ENCODE data around the gene ARL9. TPM values are rescaled to one million over a fixed set of nuclear protein-coding genes. Genes with fewer than 3 reads are reported as not detected.

Gene ARL9
- total and polyA plus RNA-seq, 9 of the 15 experiments (the other 6 are each of a cell fraction or from before 2014, with no cell fraction given), result 0.10 to 0.15 (median 0.11) TPM; not detected in 6

DNA sequence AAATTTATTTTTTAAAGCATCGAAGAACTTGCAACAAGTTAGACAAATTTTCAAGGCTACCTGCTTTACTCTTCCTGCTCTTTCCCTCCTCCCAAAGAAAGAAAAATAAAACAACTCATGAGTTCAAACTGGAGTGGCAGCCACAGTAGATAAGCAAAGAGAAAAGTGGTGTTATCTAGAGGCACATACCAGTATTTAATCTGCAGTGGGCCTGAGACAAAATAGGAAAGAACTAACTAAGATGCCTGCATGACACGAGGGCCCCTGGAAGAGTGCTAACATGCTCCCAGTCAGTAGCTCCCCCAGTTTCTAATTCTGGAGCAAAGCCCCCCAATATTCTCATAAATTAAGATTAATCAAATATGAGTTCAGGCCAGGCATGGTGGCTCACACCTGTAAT lies 7.9 kb downstream of the ARL9 start (continued):
- TF ChIP-seq ZNF277 (CRISPR knock-in tag; IDR thresholded peaks at IDR 0.05; ENCODE audit: borderline replicate concordance), result no peak
- no peak for TF ChIP-seq ZNF449 (CRISPR knock-in tag; IDR thresholded peaks at IDR 0.05)
- TF ChIP-seq TCF7L2 (IDR thresholded peaks at IDR 0.05; ENCODE audit: low read depth, low read length), result no peak
- TF ChIP-seq FOXP1 (CRISPR knock-in tag; IDR thresholded peaks at IDR 0.05), result no peak
- TF ChIP-seq JUND (IDR thresholded peaks at IDR 0.05; ENCODE audit: borderline replicate concordance, low read depth, low read length), result peak; percentile 42; the same call in 1 of the 2 replicates
- TF ChIP-seq JUND (tag; IDR thresholded peaks at IDR 0.05; ENCODE audit: borderline replicate concordance, low read depth, low read length), result peak; percentile 22; the same call in 1 of the 3 replicates
- no peak for TF ChIP-seq NCOA6 (IDR thresholded peaks at IDR 0.05)
- no peak for TF ChIP-seq POLR3G (IDR thresholded peaks at IDR 0.05; ENCODE audit: extremely low read depth, insufficient read length, insufficient replicate concordance)
- TF ChIP-seq CUX1 (CRISPR knock-in tag; IDR thresholded peaks at IDR 0.05), result no peak
- no peak for TF ChIP-seq PHB (CRISPR knock-in tag; IDR thresholded peaks at IDR 0.05)
- TF ChIP-seq, protein P1, sequence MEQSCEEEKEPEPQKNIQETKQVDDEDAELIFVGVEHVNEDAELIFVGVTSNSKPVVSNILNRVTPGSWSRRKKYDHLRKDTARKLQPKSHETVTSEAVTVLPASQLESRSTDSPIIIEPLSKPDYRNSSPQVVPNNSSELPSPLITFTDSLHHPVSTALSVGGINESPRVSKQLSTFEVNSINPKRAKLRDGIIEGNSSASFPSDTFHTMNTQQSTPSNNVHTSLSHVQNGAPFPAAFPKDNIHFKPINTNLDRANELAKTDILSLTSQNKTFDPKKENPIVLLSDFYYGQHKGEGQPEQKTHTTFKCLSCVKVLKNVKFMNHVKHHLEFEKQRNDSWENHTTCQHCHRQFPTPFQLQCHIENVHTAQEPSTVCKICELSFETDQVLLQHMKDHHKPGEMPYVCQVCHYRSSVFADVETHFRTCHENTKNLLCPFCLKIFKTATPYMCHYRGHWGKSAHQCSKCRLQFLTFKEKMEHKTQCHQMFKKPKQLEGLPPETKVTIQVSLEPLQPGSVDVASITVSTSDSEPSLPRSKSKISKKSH (CRISPR knock-in tag; IDR thresholded peaks at IDR 0.05), result no peak
- TF ChIP-seq MAFK (IDR thresholded peaks at IDR 0.05; ENCODE audit: low read length), result no peak
- TF ChIP-seq ZNF3 (CRISPR knock-in tag; IDR thresholded peaks at IDR 0.05), result no peak
- no peak for TF ChIP-seq FOXA1 (IDR thresholded peaks at IDR 0.05; ENCODE audit: borderline replicate concordance)
- no peak for TF ChIP-seq KDM5B (IDR thresholded peaks at IDR 0.05; ENCODE audit: insufficient replicate concordance, low read depth, low read length)
- TF ChIP-seq ZBTB2 (IDR thresholded peaks at IDR 0.05), result 0 out of 2 replicates have a peak, but pooled peaks have one; percentile 49
- no peak for TF ChIP-seq ZZZ3 (IDR thresholded peaks at IDR 0.05)
- no peak for TF ChIP-seq ZFP36 (IDR thresholded peaks at IDR 0.05; ENCODE audit: low read depth, low read length, partially characterized antibody)

Data from K562 (cell line).